Measurements from ENCODE around the gene ACER1.
"Not testable (repeated sequence)": the region's sequence is repeated elsewhere in the genome, so short reads cannot be mapped to it uniquely, and the experiment has no call there.

The ACER1 gene

GRCh38 chr19:6374161-6374709, 40.8 kb upstream of the ACER1 start:
- DNase-seq (ENCODE audit: insufficient read length, low spot score) (no peak), FAIRE-seq (peak; percentile 26)
- TF ChIP-seq POLR2A (IDR thresholded peaks at IDR 0.05; ENCODE audit: low read depth, low read length) (no peak), TAF1 (IDR thresholded peaks at IDR 0.05; ENCODE audit: low read depth, low read length) (no peak)

- FAIRE-seq (no peak), DNase-seq (ENCODE audit: insufficient read length, low spot score) (no peak)
- no peak for TF ChIP-seq POLR2AphosphoS5 (IDR thresholded peaks at IDR 0.05; ENCODE audit: low read depth, low read length)
- no peak for TF ChIP-seq SPI1 (IDR thresholded peaks at IDR 0.05; ENCODE audit: low read depth, low read length)
- no peak for TF ChIP-seq POU2F2 (IDR thresholded peaks at IDR 0.05; ENCODE audit: low read depth, low read length)
- TF ChIP-seq TAF1 (IDR thresholded peaks at IDR 0.05; ENCODE audit: low read depth, low read length): no peak
- TF ChIP-seq PAX5 (IDR thresholded peaks at IDR 0.05; ENCODE audit: insufficient read depth, low read length, severe bottlenecking): no peak
- no peak for TF ChIP-seq POLR2A (IDR thresholded peaks at IDR 0.05; ENCODE audit: low read depth, low read length)
These were observed 40.3 kb upstream of the ACER1 start for GRCh38 chr19:6373813-6374108.

GRCh38 chr19:6373096-6373812, 39.8 kb upstream of the ACER1 start:
- no peak for TF ChIP-seq PAX5 (IDR thresholded peaks at IDR 0.05; ENCODE audit: insufficient read depth, low read length, severe bottlenecking)
- peak; percentile 92 for DNase-seq (ENCODE audit: insufficient read length, low spot score)
- peak; percentile 100 for FAIRE-seq

- FAIRE-seq: no peak
- TF ChIP-seq POLR2AphosphoS5 (IDR thresholded peaks at IDR 0.05; ENCODE audit: low read depth, low read length) (no peak), TAF1 (IDR thresholded peaks at IDR 0.05; ENCODE audit: low read depth, low read length) (peak; percentile 41; the same call in 1 of the 2 replicates)
These were observed 39.2 kb upstream of the ACER1 start, which contains the start of gene ALKBH7 for GRCh38 chr19:6372594-6373095. TSS of gene ALKBH7 (plus strand) at chr19:6372794. CDS start at chr19:6372821, 27 bp downstream.

GRCh38 chr19:6364353-6364752, 30.9 kb upstream of the ACER1 start:
- TF ChIP-seq TAF1 (IDR thresholded peaks at IDR 0.05; ENCODE audit: low read depth, low read length) (no peak), POU2F2 (IDR thresholded peaks at IDR 0.05; ENCODE audit: low read depth, low read length) (no peak), POLR2A (IDR thresholded peaks at IDR 0.05; ENCODE audit: low read depth, low read length) (no peak), PAX5 (IDR thresholded peaks at IDR 0.05; ENCODE audit: insufficient read depth, low read length, severe bottlenecking) (no peak), POLR2AphosphoS5 (IDR thresholded peaks at IDR 0.05; ENCODE audit: low read depth, low read length) (no peak)
- no peak for DNase-seq (ENCODE audit: insufficient read length, low spot score)
- FAIRE-seq: no peak

More at GRCh38 chr19:6372594-6373095, 39.2 kb upstream of the ACER1 start, which contains the start of gene ALKBH7:
- DNase-seq (ENCODE audit: insufficient read length, low spot score): peak; percentile 94

GRCh38 chr19:6362351-6362801, 29.0 kb upstream of the ACER1 start:
- DNase-seq (ENCODE audit: insufficient read length, low spot score): no peak
- TF ChIP-seq SPI1 (IDR thresholded peaks at IDR 0.05; ENCODE audit: low read depth, low read length): no peak
- peak; percentile 66 for FAIRE-seq

GRCh38 chr19:6362027-6362350, 28.6 kb upstream of the ACER1 start:
- DNase-seq (ENCODE audit: insufficient read length, low spot score) (no peak), FAIRE-seq (no peak)
- TF ChIP-seq PAX5 (IDR thresholded peaks at IDR 0.05; ENCODE audit: insufficient read depth, low read length, severe bottlenecking) (no peak), POLR2A (IDR thresholded peaks at IDR 0.05; ENCODE audit: low read depth, low read length) (no peak), POU2F2 (IDR thresholded peaks at IDR 0.05; ENCODE audit: low read depth, low read length) (no peak)

- not testable (repeated sequence) for DNase-seq (ENCODE audit: insufficient read length, low spot score); FAIRE-seq
These were observed 27.4 kb upstream of the ACER1 start for GRCh38 chr19:6360857-6361216.

GRCh38 chr19:6360445-6360844, 27.0 kb upstream of the ACER1 start:
- not testable (repeated sequence) for DNase-seq (ENCODE audit: insufficient read length, low spot score)

GRCh38 chr19:6359568-6360341, 26.3 kb upstream of the ACER1 start:
- TF ChIP-seq PAX5 (IDR thresholded peaks at IDR 0.05; ENCODE audit: insufficient read depth, low read length, severe bottlenecking) (no peak), POLR2A (IDR thresholded peaks at IDR 0.05; ENCODE audit: low read depth, low read length) (no peak), POLR2AphosphoS5 (IDR thresholded peaks at IDR 0.05; ENCODE audit: low read depth, low read length) (no peak), SPI1 (IDR thresholded peaks at IDR 0.05; ENCODE audit: low read depth, low read length) (no peak), TAF1 (IDR thresholded peaks at IDR 0.05; ENCODE audit: low read depth, low read length) (no peak), POU2F2 (IDR thresholded peaks at IDR 0.05; ENCODE audit: low read depth, low read length) (no peak)
- no peak for DNase-seq (ENCODE audit: insufficient read length, low spot score)
- FAIRE-seq: no peak

More at GRCh38 chr19:6360445-6360844, 27.0 kb upstream of the ACER1 start:
- not testable (repeated sequence) for FAIRE-seq

GRCh38 chr19:6358003-6358402, 24.6 kb upstream of the ACER1 start:
- TF ChIP-seq POLR2A (IDR thresholded peaks at IDR 0.05; ENCODE audit: low read depth, low read length) (no peak), TAF1 (IDR thresholded peaks at IDR 0.05; ENCODE audit: low read depth, low read length) (no peak), PAX5 (IDR thresholded peaks at IDR 0.05; ENCODE audit: insufficient read depth, low read length, severe bottlenecking) (no peak), POLR2AphosphoS5 (IDR thresholded peaks at IDR 0.05; ENCODE audit: low read depth, low read length) (no peak), POU2F2 (IDR thresholded peaks at IDR 0.05; ENCODE audit: low read depth, low read length) (no peak), SPI1 (IDR thresholded peaks at IDR 0.05; ENCODE audit: low read depth, low read length) (no peak)
- FAIRE-seq: no peak
- DNase-seq (ENCODE audit: insufficient read length, low spot score): no peak
